K562 (cell line): ENCODE measurements around the gene TRNP1. TPM values are rescaled to one million over a fixed set of nuclear protein-coding genes. Genes with fewer than 3 reads are reported as not detected.
A peak's percentile ranks its signal among the peaks of the same experiment; 100 is the strongest.

Source experiments
- ARID1B ChIP-seq: fragments of 450-650 bp; IDR thresholded peaks from 2 replicates; pipeline ENCODE4 v1.6.1; 2016; ENCODE audit warnings: antibody characterized with exemption, mild to moderate bottlenecking, inconsistent platforms
- BRD4 ChIP-seq: fragments of 200-600 bp; sonication (generic); IDR thresholded peaks from 2 replicates; pipeline ENCODE4 v1.6.1; 2017; ENCODE audit warnings: inconsistent platforms
- COPS2 ChIP-seq: fragments of 450-650 bp; conservative IDR thresholded peaks from 2 replicates; pipeline ENCODE4 v1.6.1; 2016; ENCODE audit warnings: mild to moderate bottlenecking, moderate library complexity
- EP300 ChIP-seq: IDR thresholded peaks from 2 replicates; pipeline ENCODE4 v1.6.1; 2012; ENCODE audit warnings: low read length, improper control_type of control experiment
- ESRRA ChIP-seq: fragments of 450-650 bp; IDR thresholded peaks from 2 replicates; pipeline ENCODE4 v1.6.1; 2014; ENCODE audit warnings: low read depth, mild to moderate bottlenecking, moderate library complexity, borderline replicate concordance
- L3MBTL2 ChIP-seq: fragments of 450-650 bp; IDR thresholded peaks from 2 replicates; pipeline ENCODE4 v1.6.1; 2016; ENCODE audit warnings: mild to moderate bottlenecking, moderate library complexity
- NBN ChIP-seq: fragments of 450-650 bp; IDR thresholded peaks from 2 replicates; pipeline ENCODE4 v1.6.1; 2016; ENCODE audit warnings: low read depth, mild to moderate bottlenecking
- NR4A1 ChIP-seq, 2 experiments: fragments of 250-450 bp in 1 of 2; fragments of 450-650 bp in 1 of 2; sonication (Bioruptor Pico) in 1 of 2; IDR thresholded peaks; 2 replicates each; pipeline versions ENCODE4 v1.4.0 to v1.6.1; 2016 to 2020; ENCODE audit warnings: mild to moderate bottlenecking in 2 of 2, missing compliant biosample characterization in 1 of 2, missing genetic modification characterization in 1 of 2, moderate library complexity in 1 of 2
- PCBP2 ChIP-seq: fragments of 200-400 bp; formaldehyde crosslinking; IDR thresholded peaks from 2 replicates; pipeline ENCODE4 v1.6.1; 2018; ENCODE audit warnings: low read length, low read depth, mild to moderate bottlenecking, moderate library complexity; ENCODE audit not compliant: poor library complexity, severe bottlenecking
- RCOR1 ChIP-seq, 2 experiments: IDR thresholded peaks; 2 replicates each; pipeline ENCODE4 v1.6.1; 2012; ENCODE audit warnings: low read depth in 2 of 2, low read length in 2 of 2, borderline replicate concordance in 1 of 2, improper control_type of control experiment in 1 of 2
- RFX5 ChIP-seq: IDR thresholded peaks from 2 replicates; pipeline ENCODE4 v1.6.1; 2011; ENCODE audit warnings: low read depth, mild to moderate bottlenecking, improper control_type of control experiment, low read length
- RUNX1 ChIP-seq: sonication (generic); IDR thresholded peaks from 2 replicates; pipeline ENCODE4 v1.6.1; 2016; ENCODE audit warnings: antibody characterized with exemption, low read depth
- TBP ChIP-seq: optimal IDR thresholded peaks from 2 replicates; pipeline ENCODE3; 2011; ENCODE audit warnings: low read depth, low read length, improper control_type of control experiment
- TCF3 ChIP-seq: sonication (generic); formaldehyde crosslinking; IDR thresholded peaks from 2 replicates; pipeline ENCODE4 v1.4.0; 2020; ENCODE audit warnings: mild to moderate bottlenecking, missing genetic modification reagents
- YY1 ChIP-seq, 3 experiments: IDR thresholded peaks; 2 replicates each; pipeline ENCODE4 v1.6.1; 2011; ENCODE audit warnings: low read length in 2 of 3, mild to moderate bottlenecking in 2 of 3, moderate library complexity in 2 of 3, borderline replicate concordance in 1 of 3, control low read depth in 1 of 3, low read depth in 1 of 3; ENCODE audit not compliant: insufficient read depth in 3 of 3, insufficient replicate concordance in 2 of 3, control insufficient read depth in 1 of 3, insufficient read length in 1 of 3; ENCODE audit errors: extremely low read depth in 1 of 3
- ZFP1 ChIP-seq: fragments of 450-650 bp; formaldehyde crosslinking; IDR thresholded peaks from 2 replicates; pipeline ENCODE4 v1.4.0; 2020; ENCODE audit warnings: mild to moderate bottlenecking, mixed read lengths
- ZNF431 ChIP-seq: sonication (generic); formaldehyde crosslinking; IDR thresholded peaks from 2 replicates; pipeline ENCODE4 v1.8.0; 2022; ENCODE audit warnings: mild to moderate bottlenecking, missing genetic modification reagents
- polyA plus RNA-seq, 8 experiments: library from polyadenylated mRNA; depleted of rRNA in 4 of 8; stranded (reverse) in 5 of 8; unstranded in 3 of 8; fragments of >200 nt; fragmentation: Nextera tagmentation in 2 of 8; fragmentation: Illumina TruSeq in 1 of 8; extraction: Ambion mirVana in 2 of 8; extraction: Trizol in 1 of 8; gene quantifications; 2 replicates each; pipeline versions ENCODE4 v1.2.1 to v1.2.3, GENCODE V29; 2011 to 2014; ENCODE audit warnings: inconsistent platforms in 1 of 8, missing spikeins in 1 of 8
- total RNA-seq, 7 experiments: library from RNA; depleted of rRNA in 6 of 7; stranded (reverse); fragments of >200 nt in 6 of 7; fragmentation: Illumina TruSeq in 2 of 7; extraction: Trizol in 2 of 7; gene quantifications; 2 replicates each; pipeline versions ENCODE4 v1.2.1 to v1.2.3, GENCODE V29; 2011 to 2021; ENCODE audit warnings: low replicate concordance in 1 of 7
- TF ChIP-seq, protein P1 (sequence below): sonication (generic); formaldehyde crosslinking; IDR thresholded peaks from 2 replicates; pipeline ENCODE4 v1.8.1; 2023; ENCODE audit warnings: mild to moderate bottlenecking, missing genetic modification reagents, moderate library complexity
- TF ChIP-seq, protein P2 (sequence below): IDR thresholded peaks from 2 replicates; pipeline ENCODE4 v1.6.1; 2011; ENCODE audit not compliant: insufficient read length; ENCODE audit errors: extremely low read depth
- TF ChIP-seq, protein P3 (sequence below): sonication (generic); formaldehyde crosslinking; IDR thresholded peaks from 2 replicates; pipeline ENCODE4 v1.9.0; 2022; ENCODE audit warnings: mild to moderate bottlenecking, missing genetic modification reagents
- TF ChIP-seq, protein P4 (sequence below): fragments of 250-450 bp; sonication (Bioruptor Pico); IDR thresholded peaks from 2 replicates; pipeline ENCODE4 v1.5.1; 2021; ENCODE audit warnings: mild to moderate bottlenecking
- TF ChIP-seq, protein P5 (sequence below): fragments of 450-650 bp; IDR thresholded peaks from 2 replicates; pipeline ENCODE4 v1.6.1; 2016

The TRNP1 gene
- total and polyA plus RNA-seq, 9 of the 15 experiments (the other 6 are each of a cell fraction or from before 2014, with no cell fraction given), result 0.03 to 1.3 (median 0.95) TPM

DNA sequence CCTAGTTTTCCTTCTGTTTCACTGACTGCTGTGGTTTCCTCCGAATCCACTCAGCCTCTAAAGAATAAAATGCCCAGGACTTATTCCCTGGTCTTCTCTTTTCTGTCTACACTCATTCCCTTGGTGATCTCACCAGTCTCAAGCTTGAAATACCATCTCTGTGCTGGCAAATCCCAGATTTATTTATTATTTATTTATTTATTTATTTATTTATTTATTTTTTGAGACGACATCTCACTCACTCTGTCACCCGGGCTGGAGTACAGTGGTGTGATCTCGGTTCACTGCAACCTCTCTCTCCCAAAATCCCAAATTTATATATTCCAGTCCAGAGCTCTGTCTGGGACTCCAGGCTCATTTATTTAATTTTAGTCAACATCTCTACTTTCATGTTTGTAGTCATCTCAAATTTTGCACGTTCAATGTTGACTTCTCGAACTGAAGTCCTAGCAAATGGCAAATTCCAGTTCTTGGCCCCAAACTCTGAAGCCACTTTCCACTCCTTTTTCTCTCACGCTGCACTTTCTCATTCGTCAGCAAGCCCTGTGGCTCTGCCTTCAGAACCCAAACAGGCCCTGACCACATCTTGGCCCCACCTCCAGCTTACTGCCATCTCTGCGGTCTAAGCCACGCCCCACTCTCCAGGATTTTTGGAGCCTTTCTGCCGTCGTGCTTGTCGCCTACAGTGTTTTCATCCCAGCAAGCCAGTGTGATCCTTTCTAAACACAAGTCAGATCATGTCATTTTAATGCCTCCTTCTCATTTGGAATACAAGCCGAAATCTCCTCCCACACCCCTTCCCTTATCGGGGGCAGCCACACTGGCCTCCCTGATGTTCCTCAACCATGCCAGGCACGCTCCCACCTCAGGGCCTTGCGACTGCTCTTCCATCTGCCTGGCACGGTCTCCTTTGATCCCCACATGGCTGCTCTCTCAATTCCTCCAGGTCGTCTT is 33.4 kb downstream of the TRNP1 start (continued):
- TF ChIP-seq PCBP2 (no peak), EP300 (no peak), ZNF431 (CRISPR knock-in tag) (no peak), ESRRA (peak; percentile 92), NBN (peak; percentile 69), ZFP1 (CRISPR knock-in tag) (no peak), TBP (peak; percentile 79), RUNX1 (no peak), COPS2 (no peak), L3MBTL2 (peak; percentile 91), RFX5 (no peak), ARID1B (peak; percentile 86), BRD4 (0 out of 2 replicates have a peak, but pooled peaks have one; percentile 36), TCF3 (peak; percentile 76), RCOR1 (IDR thresholded peaks at IDR 0.05; ENCODE audit: borderline replicate concordance in 1 of 2, low read depth in 2 of 2, low read length in 2 of 2) (peak in 1 of 2 experiments; percentile 22; a peak in 1 of 4 replicates), NR4A1 (CRISPR knock-in tag; IDR thresholded peaks at IDR 0.05) (no peak), NR4A1 (tag; IDR thresholded peaks at IDR 0.05) (peak; percentile 76; the same call in 1 of the 2 replicates), YY1 (IDR thresholded peaks at IDR 0.05; ENCODE audit: borderline replicate concordance in 1 of 3, control insufficient read depth in 1 of 3, extremely low read depth in 1 of 3, insufficient read depth in 3 of 3, insufficient read length in 1 of 3, insufficient replicate concordance in 2 of 3, low read depth in 1 of 3, low read length in 2 of 3) (peak in 1 of 3 experiments; percentile 64)
- TF ChIP-seq, protein P1, sequence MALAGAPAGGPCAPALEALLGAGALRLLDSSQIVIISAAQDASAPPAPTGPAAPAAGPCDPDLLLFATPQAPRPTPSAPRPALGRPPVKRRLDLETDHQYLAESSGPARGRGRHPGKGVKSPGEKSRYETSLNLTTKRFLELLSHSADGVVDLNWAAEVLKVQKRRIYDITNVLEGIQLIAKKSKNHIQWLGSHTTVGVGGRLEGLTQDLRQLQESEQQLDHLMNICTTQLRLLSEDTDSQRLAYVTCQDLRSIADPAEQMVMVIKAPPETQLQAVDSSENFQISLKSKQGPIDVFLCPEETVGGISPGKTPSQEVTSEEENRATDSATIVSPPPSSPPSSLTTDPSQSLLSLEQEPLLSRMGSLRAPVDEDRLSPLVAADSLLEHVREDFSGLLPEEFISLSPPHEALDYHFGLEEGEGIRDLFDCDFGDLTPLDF (CRISPR knock-in tag), result no peak
- TF ChIP-seq, protein P2, sequence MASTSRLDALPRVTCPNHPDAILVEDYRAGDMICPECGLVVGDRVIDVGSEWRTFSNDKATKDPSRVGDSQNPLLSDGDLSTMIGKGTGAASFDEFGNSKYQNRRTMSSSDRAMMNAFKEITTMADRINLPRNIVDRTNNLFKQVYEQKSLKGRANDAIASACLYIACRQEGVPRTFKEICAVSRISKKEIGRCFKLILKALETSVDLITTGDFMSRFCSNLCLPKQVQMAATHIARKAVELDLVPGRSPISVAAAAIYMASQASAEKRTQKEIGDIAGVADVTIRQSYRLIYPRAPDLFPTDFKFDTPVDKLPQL, result no peak
- TF ChIP-seq, protein P3, sequence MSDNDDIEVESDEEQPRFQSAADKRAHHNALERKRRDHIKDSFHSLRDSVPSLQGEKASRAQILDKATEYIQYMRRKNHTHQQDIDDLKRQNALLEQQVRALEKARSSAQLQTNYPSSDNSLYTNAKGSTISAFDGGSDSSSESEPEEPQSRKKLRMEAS (CRISPR knock-in tag), result peak; percentile 80; the same call in 1 of the 2 replicates
- TF ChIP-seq, protein P4, sequence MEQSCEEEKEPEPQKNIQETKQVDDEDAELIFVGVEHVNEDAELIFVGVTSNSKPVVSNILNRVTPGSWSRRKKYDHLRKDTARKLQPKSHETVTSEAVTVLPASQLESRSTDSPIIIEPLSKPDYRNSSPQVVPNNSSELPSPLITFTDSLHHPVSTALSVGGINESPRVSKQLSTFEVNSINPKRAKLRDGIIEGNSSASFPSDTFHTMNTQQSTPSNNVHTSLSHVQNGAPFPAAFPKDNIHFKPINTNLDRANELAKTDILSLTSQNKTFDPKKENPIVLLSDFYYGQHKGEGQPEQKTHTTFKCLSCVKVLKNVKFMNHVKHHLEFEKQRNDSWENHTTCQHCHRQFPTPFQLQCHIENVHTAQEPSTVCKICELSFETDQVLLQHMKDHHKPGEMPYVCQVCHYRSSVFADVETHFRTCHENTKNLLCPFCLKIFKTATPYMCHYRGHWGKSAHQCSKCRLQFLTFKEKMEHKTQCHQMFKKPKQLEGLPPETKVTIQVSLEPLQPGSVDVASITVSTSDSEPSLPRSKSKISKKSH, result no peak
- TF ChIP-seq, protein P5, sequence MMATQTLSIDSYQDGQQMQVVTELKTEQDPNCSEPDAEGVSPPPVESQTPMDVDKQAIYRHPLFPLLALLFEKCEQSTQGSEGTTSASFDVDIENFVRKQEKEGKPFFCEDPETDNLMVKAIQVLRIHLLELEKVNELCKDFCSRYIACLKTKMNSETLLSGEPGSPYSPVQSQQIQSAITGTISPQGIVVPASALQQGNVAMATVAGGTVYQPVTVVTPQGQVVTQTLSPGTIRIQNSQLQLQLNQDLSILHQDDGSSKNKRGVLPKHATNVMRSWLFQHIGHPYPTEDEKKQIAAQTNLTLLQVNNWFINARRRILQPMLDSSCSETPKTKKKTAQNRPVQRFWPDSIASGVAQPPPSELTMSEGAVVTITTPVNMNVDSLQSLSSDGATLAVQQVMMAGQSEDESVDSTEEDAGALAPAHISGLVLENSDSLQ, result peak; percentile 36
